OCI-LY7 (cell line): ENCODE measurements around the gene ARF3. TPM values are rescaled to one million over a fixed set of nuclear protein-coding genes. Genes with fewer than 3 reads are reported as not detected.
A peak's percentile ranks its signal among the peaks of the same experiment; 100 is the strongest.

ENCODE experiments used
- BruUV-seq: library from RNA; stranded (reverse); fragments of 400-500 nt; replicated peaks from 2 replicates; lab custom pipeline; 2021; lab: Mats Ljungman, UMichigan
- CTCF ChIA-PET: fragments of 300-600 bp; sonication (Branson Sonifier 250); formaldehyde crosslinking; loops from one replicate; lab custom pipeline; 2022; ENCODE audit warnings: antibody characterized with exemption; ENCODE audit not compliant: unreplicated experiment; lab: Charles Lee
- POLR2A ChIA-PET: fragments of 300-600 bp; sonication (Branson Sonifier 250); formaldehyde crosslinking; loops from one replicate; lab custom pipeline; 2022; ENCODE audit warnings: antibody characterized with exemption; lab: Charles Lee
- DNase-seq: peaks from one replicate; pipeline ENCODE4 v3.0.0-alpha.2; 2015; ENCODE audit warnings: low spot score
- H2AFZ ChIP-seq: fragments of 200-600 bp; sonication (generic), shearing (Covaris generic); 2 replicates; pipeline ENCODE4 v1.6.1; 2014; ENCODE audit warnings: mild to moderate bottlenecking, antibody characterized with exemption, low read length, moderate library complexity
- H3K27ac ChIP-seq: fragments of 200-600 bp; sonication (generic); 2 replicates; pipeline ENCODE4 v1.5.1; 2014; ENCODE audit warnings: mixed run types, low read depth, mild to moderate bottlenecking, moderate library complexity, low read length, inconsistent platforms; ENCODE audit not compliant: poor library complexity, severe bottlenecking
- H3K36me3 ChIP-seq: fragments of 200-600 bp; sonication (generic); 2 replicates; pipeline ENCODE4 v1.6.1; 2014; ENCODE audit warnings: mild to moderate bottlenecking, antibody characterized with exemption, low read length, moderate library complexity, mixed read lengths; ENCODE audit not compliant: insufficient read depth
- H3K4me1 ChIP-seq: fragments of 200-600 bp; sonication (generic); 2 replicates; pipeline ENCODE4 v1.5.1; 2014; ENCODE audit warnings: mild to moderate bottlenecking, low read length; ENCODE audit not compliant: insufficient read depth, poor library complexity, severe bottlenecking
- H3K4me2 ChIP-seq: fragments of 200-600 bp; sonication (generic); 2 replicates; pipeline ENCODE4 v1.6.1; 2014; ENCODE audit warnings: mild to moderate bottlenecking, low read length
- H3K4me3 ChIP-seq: fragments of 200-600 bp; sonication (generic); 2 replicates; pipeline ENCODE4 v1.5.1; 2014; ENCODE audit warnings: mild to moderate bottlenecking, low read depth, low read length; ENCODE audit not compliant: poor library complexity, severe bottlenecking
- H3K79me2 ChIP-seq: fragments of 200-600 bp; sonication (generic); 2 replicates; pipeline ENCODE4 v1.6.1; 2016; ENCODE audit warnings: low read depth, mild to moderate bottlenecking, low read length, moderate library complexity, mixed read lengths; ENCODE audit not compliant: insufficient read depth
- H3K9me2 ChIP-seq: fragments of 200-600 bp; sonication (generic); 2 replicates; pipeline ENCODE4 v1.6.1; 2016; ENCODE audit warnings: mild to moderate bottlenecking, low read length, mixed read lengths; ENCODE audit not compliant: insufficient read depth
- H3K9me3 ChIP-seq: fragments of 200-600 bp; sonication (generic); 2 replicates; pipeline ENCODE4 v1.6.1; 2014; ENCODE audit warnings: mild to moderate bottlenecking, mixed run types, low read length, mixed read lengths
- H4K20me1 ChIP-seq: fragments of 200-600 bp; sonication (generic); 2 replicates; pipeline ENCODE4 v1.6.1; 2014; ENCODE audit warnings: mild to moderate bottlenecking, antibody characterized with exemption, low read length, moderate library complexity, mixed read lengths; ENCODE audit not compliant: insufficient read depth
- CTCF ChIP-seq: fragments of 200-600 bp; sonication (generic); conservative IDR thresholded peaks from 2 replicates; pipeline ENCODE4 v1.5.1; 2014; ENCODE audit warnings: mild to moderate bottlenecking, antibody characterized with exemption, low read length, moderate library complexity, mixed read lengths
- EZH2phosphoT487 ChIP-seq: fragments of 200-600 bp; sonication (generic); IDR thresholded peaks from 2 replicates; pipeline ENCODE4 v1.6.1; 2018; ENCODE audit warnings: low read depth, borderline replicate concordance, mild to moderate bottlenecking, mixed run types, antibody characterized with exemption, low read length, moderate library complexity, mixed read lengths
- intact Hi-C: fragments of 100-400 bp; cut with micrococcal nuclease; formaldehyde crosslinking; loops from one replicate; pipeline ENCODE4 v1.10.0; 2022; ENCODE audit not compliant: unreplicated experiment
- total RNA-seq, 2 experiments: library from RNA; depleted of rRNA in 1 of 2; stranded (reverse); fragments of >200 nt in 1 of 2; shearing (Covaris generic) in 1 of 2; gene quantifications; 2 replicates each; pipeline ENCODE4 v1.2.3, GENCODE V29; 2014 to 2022

Gene ARF3
- total RNA-seq, 2 experiments from 2014 or later = 41.2 to 133 TPM

GRCh38 chr12:48995086-48995879 is 38.0 kb upstream of the ARF3 start:
- peak; percentile 61 for DNase-seq
- no peaks in the 10 kb centered on the region for H3K79me2 ChIP-seq
- H3K27ac ChIP-seq = no peak overlapping the region
- no peaks in the 10 kb centered on the region for H3K9me2 ChIP-seq
- TF ChIP-seq EZH2phosphoT487 (no peak), CTCF (peak; percentile 88)
- H3K4me2 ChIP-seq = peak overlapping the region; percentile 49; the same call in 1 of the 2 replicates
- H4K20me1 ChIP-seq = no peaks in the 10 kb centered on the region
- BruUV-seq = no TSS peak
- intact Hi-C loops = loop anchor here (5.0 kb wide), 1 partner anchor 102 kb away; no protein-coding TSS in a partner anchor
- H3K4me1 ChIP-seq = peaks cover 30% of the 10 kb centered on the region
- H3K4me3 ChIP-seq = peak overlapping the region; percentile 24
- H2AFZ ChIP-seq = 0 out of 2 replicates have a peak overlapping the region, but pooled peaks have one; percentile 54
- ChIA-PET CTCF (no interaction called here), POLR2A (no interaction called here)
- H3K36me3 ChIP-seq = no peaks in the 10 kb centered on the region
- no peaks in the 10 kb centered on the region for H3K9me3 ChIP-seq

- Histone ChIP-seq H3K79me2 (no peaks in the 10 kb centered on the region), H4K20me1 (no peaks in the 10 kb centered on the region), H3K27ac (no peak overlapping the region), H3K4me1 (peaks cover 24% of the 10 kb centered on the region), H2AFZ (no peak overlapping the region), H3K9me3 (no peaks in the 10 kb centered on the region), H3K4me3 (no peak overlapping the region), H3K36me3 (no peaks in the 10 kb centered on the region), H3K9me2 (no peaks in the 10 kb centered on the region), H3K4me2 (no peak overlapping the region)
- CTCF ChIA-PET = no interaction called here
- POLR2A ChIA-PET = interaction anchor here (0.7 kb wide), 1 partner anchor 71 kb away, joined by 3 read pairs; no protein-coding TSS in a partner anchor
- DNase-seq = no peak
- TF ChIP-seq EZH2phosphoT487 (no peak), CTCF (no peak)
- intact Hi-C loops = loop anchor here (5.0 kb wide), 1 partner anchor 103 kb away; no protein-coding TSS in a partner anchor
- BruUV-seq = no TSS peak
These were observed 37.2 kb upstream of the ARF3 start for GRCh38 chr12:48994224-48995085.
